K562 (cell line): ENCODE measurements around the gene GAPDH. TPM values are rescaled to one million over a fixed set of nuclear protein-coding genes. Genes with fewer than 3 reads are reported as not detected.
A peak's percentile ranks its signal among the peaks of the same experiment; 100 is the strongest.

Experiments
- BRD4 ChIP-seq: fragments of 200-600 bp; sonication (generic); IDR thresholded peaks from 2 replicates; pipeline ENCODE4 v1.6.1; 2017; ENCODE audit warnings: inconsistent platforms
- DACH1 ChIP-seq: fragments of 450-650 bp; IDR thresholded peaks from 2 replicates; pipeline ENCODE4 v1.6.1; 2018; ENCODE audit not compliant: partially characterized antibody
- KDM5B ChIP-seq: fragments of 200-600 bp; sonication (generic); IDR thresholded peaks from 2 replicates; pipeline ENCODE4 v1.6.1; 2012; ENCODE audit warnings: low read depth, mild to moderate bottlenecking, moderate library complexity, low read length, control low read depth, inconsistent platforms; ENCODE audit not compliant: insufficient replicate concordance
- MYNN ChIP-seq, 2 experiments: sonication (generic); formaldehyde crosslinking in 1 of 2; IDR thresholded peaks; 2 replicates each; pipeline versions ENCODE4 v1.5.0 to v1.6.1; 2016 to 2020; ENCODE audit warnings: antibody characterized with exemption in 1 of 2, missing genetic modification reagents in 1 of 2
- RNF2 ChIP-seq: sonication (generic); IDR thresholded peaks from 2 replicates; pipeline ENCODE4 v1.6.1; 2016
- STAT6 ChIP-seq: sonication (generic); formaldehyde crosslinking; IDR thresholded peaks from 2 replicates; pipeline ENCODE4 v1.8.1; 2023; ENCODE audit warnings: mild to moderate bottlenecking, missing genetic modification reagents
- YY1 ChIP-seq, 3 experiments: IDR thresholded peaks; 2 replicates each; pipeline ENCODE4 v1.6.1; 2011; ENCODE audit warnings: low read length in 2 of 3, mild to moderate bottlenecking in 2 of 3, moderate library complexity in 2 of 3, borderline replicate concordance in 1 of 3, control low read depth in 1 of 3, low read depth in 1 of 3; ENCODE audit not compliant: insufficient read depth in 3 of 3, insufficient replicate concordance in 2 of 3, control insufficient read depth in 1 of 3, insufficient read length in 1 of 3; ENCODE audit errors: extremely low read depth in 1 of 3
- ZBTB40 ChIP-seq, 2 experiments: fragments of 450-650 bp in 1 of 2; sonication (generic) in 1 of 2; formaldehyde crosslinking in 1 of 2; IDR thresholded peaks; 2 replicates each; pipeline versions ENCODE4 v1.7.1 to v1.9.0; 2016 to 2022; ENCODE audit warnings: inconsistent platforms in 1 of 2, mild to moderate bottlenecking in 1 of 2, missing genetic modification reagents in 1 of 2
- ZFP30 ChIP-seq: fragments of 250-450 bp; sonication (Bioruptor Pico); IDR thresholded peaks from 2 replicates; pipeline ENCODE4 v1.8.0; 2022; ENCODE audit warnings: moderate library complexity, mild to moderate bottlenecking, inconsistent platforms, borderline replicate concordance
- ZNF518B ChIP-seq: fragments of 250-450 bp; sonication (Bioruptor Pico); IDR thresholded peaks from 2 replicates; pipeline ENCODE4 v1.5.0; 2021; ENCODE audit warnings: mild to moderate bottlenecking, moderate library complexity
- polyA plus RNA-seq, 8 experiments: library from polyadenylated mRNA; depleted of rRNA in 4 of 8; stranded (reverse) in 5 of 8; unstranded in 3 of 8; fragments of >200 nt; fragmentation: Nextera tagmentation in 2 of 8; fragmentation: Illumina TruSeq in 1 of 8; extraction: Ambion mirVana in 2 of 8; extraction: Trizol in 1 of 8; gene quantifications; 2 replicates each; pipeline versions ENCODE4 v1.2.1 to v1.2.3, GENCODE V29; 2011 to 2014; ENCODE audit warnings: inconsistent platforms in 1 of 8, missing spikeins in 1 of 8
- total RNA-seq, 7 experiments: library from RNA; depleted of rRNA in 6 of 7; stranded (reverse); fragments of >200 nt in 6 of 7; fragmentation: Illumina TruSeq in 2 of 7; extraction: Trizol in 2 of 7; gene quantifications; 2 replicates each; pipeline versions ENCODE4 v1.2.1 to v1.2.3, GENCODE V29; 2011 to 2021; ENCODE audit warnings: low replicate concordance in 1 of 7

GAPDH gene
- total and polyA plus RNA-seq, 9 of the 15 experiments (the other 6 are each of a cell fraction or from before 2014, with no cell fraction given) = 2,206 to 6,793 (median 4,217) TPM

- TF ChIP-seq ZBTB40 (IDR thresholded peaks at IDR 0.05) = no peak
- no peak for TF ChIP-seq ZBTB40 (CRISPR knock-in tag; IDR thresholded peaks at IDR 0.05)
- no peak for TF ChIP-seq BRD4
- no peak for TF ChIP-seq ZNF518B (CRISPR knock-in tag)
- no peak for TF ChIP-seq RNF2
- TF ChIP-seq STAT6 (CRISPR knock-in tag) = no peak
- TF ChIP-seq ZFP30 (CRISPR knock-in tag) = no peak
- TF ChIP-seq DACH1 = no peak
- no peak for TF ChIP-seq YY1 (IDR thresholded peaks at IDR 0.05; ENCODE audit: borderline replicate concordance in 1 of 3, control insufficient read depth in 1 of 3, extremely low read depth in 1 of 3, insufficient read depth in 3 of 3, insufficient read length in 1 of 3, insufficient replicate concordance in 2 of 3, low read depth in 1 of 3, low read length in 2 of 3)
- no peak for TF ChIP-seq MYNN (IDR thresholded peaks at IDR 0.05)
- no peak for TF ChIP-seq MYNN (CRISPR knock-in tag; IDR thresholded peaks at IDR 0.05)
- peak; percentile 43 for TF ChIP-seq KDM5B
These were observed 40.6 kb upstream of the GAPDH start, which contains the start of gene NCAPD2 (continued) for GRCh38 chr12:6493497-6494257.
